GM18526 (cell line): Measurements from ENCODE around the gene SPRED2.

ENCODE experiments used
- POLR2A ChIP-seq: IDR thresholded peaks from 3 replicates; pipeline ENCODE4 v1.6.1; 2011; ENCODE audit not compliant: insufficient read length; ENCODE audit errors: extremely low read depth

Gene SPRED2

DNA sequence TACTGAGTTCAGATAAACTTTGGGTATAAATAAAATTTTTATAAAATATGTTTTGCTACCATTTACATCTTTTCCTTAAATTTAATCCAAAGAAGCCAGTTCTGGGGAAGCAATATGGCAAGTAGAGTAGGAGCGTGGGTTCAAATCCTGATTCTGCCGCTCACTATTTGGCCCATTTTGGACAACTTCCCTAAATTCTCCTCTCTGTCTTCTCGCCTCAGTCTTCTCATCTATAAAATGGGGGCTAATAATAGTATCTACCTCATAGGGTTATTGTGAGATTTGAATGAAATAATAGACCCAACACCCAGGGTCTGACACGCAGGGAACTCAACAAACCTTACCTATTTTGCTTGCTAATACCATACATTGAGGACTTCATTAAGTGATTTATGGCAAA is 145.0 kb downstream of the SPRED2 start:
- no peak for TF ChIP-seq POLR2A

GRCh38 chr2:65282477-65283053 is 149.8 kb downstream of the SPRED2 start:
- TF ChIP-seq POLR2A: no peak

DNA sequence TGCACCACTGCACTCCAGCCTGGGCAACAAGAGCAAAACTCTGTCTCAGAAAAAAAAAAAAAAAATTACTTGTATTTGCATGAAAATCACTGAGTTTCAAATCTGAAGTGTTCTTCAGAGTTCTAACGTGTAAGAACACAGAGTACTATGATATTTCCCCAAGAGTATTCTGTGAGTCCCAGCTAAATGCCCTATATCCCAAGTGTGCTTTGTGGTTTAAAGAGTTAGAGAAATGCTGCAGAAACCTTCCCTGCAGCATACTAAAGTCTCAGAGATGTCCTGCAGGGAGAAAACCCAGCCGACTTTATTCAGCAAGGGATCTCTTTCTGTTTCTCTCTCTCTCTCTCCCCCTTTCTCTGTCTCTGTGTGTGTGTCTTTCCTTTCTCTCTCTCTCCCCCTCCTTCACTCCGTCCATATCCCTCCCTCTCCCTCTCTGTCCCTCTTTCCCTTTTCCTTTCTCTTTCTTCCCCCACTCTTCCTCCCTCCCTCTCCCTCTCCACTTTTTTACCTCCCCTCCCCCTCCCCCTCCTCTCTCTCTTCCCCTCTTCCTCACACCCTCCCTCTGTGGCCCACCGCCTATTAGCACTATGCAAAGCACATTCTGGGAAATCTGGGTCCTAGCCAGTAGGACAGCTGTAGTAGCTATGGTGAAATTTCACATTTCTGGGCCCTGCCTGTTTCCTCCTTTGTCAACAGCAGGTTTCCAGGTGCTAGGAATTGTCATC is 150.6 kb downstream of the SPRED2 start:
- no peak for TF ChIP-seq POLR2A

DNA sequence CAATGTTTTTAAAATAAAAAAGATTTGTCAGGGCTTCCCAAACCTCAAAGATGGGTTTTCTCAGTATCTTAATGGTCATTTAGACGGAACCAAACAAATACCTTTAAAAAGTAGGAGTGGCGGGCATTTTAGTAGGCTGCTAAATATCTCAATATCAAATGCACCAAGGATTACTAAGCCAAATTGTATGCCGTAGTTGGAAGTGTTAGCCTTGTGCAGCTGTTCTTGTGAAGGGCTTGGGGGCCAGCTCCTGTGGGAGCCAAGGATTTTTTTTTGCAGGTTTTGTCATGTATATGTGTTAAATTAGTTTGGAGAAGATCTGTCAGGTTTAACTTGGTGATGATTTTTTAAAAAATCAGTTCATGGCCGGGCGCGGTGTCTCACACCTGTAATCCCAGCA is 152.6 kb downstream of the SPRED2 start:
- TF ChIP-seq POLR2A: no peak

DNA sequence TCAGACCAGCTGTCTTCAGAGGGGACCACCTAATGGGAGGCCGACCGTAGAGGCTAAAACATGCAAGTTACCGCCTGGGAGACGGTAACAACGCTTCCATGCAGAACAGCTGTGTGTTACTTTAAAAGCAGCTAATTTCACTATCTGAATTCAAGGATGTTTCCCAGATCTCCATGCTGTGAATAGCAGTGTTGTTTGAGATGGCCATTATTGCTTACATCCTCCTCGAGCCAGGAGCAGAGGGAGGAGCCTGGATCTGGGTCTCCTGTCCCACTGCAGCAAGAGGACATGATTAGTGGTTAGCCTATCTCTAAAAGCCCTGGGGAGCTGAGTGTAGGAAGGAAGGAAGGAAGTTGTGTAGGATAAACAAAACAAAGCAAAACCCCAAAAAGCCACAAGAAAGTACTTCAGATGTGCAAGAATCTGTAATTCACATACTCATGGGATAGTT is 153.8 kb downstream of the SPRED2 start:
- no peak for TF ChIP-seq POLR2A

DNA sequence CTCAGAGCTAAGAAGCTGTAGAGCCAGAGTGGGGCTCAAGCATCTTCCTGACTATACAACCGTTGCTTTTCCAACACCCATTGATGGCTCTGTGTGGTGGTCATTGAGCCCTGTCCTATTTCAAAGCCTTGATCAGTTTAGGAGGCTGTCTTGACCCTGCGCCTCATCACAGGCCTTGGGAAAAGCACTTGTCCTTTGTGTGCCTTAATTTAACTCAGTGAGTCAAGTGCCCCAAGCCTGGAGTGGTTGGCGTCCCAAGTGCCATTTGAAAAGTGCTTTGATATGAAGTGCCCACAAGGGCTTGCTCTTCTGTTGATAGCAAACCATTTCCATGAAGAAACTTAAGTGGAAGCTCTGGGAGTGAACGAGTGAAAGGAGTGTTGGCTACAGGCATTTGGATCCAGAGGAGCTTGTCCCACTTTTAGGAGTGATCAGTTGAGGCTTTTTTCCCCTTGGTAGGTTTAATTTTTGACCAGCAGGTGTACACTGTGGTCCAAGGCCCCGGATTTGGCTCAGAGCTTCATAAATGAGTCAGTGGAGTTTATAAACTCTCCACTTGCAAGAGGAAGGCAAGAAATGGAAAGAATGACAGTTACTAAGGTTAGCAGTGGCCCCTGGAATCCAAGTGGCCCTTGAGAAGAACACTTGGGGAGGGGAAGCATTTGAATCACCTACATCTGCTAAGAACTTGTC is 154.5 kb downstream of the SPRED2 start:
- TF ChIP-seq POLR2A: no peak

DNA sequence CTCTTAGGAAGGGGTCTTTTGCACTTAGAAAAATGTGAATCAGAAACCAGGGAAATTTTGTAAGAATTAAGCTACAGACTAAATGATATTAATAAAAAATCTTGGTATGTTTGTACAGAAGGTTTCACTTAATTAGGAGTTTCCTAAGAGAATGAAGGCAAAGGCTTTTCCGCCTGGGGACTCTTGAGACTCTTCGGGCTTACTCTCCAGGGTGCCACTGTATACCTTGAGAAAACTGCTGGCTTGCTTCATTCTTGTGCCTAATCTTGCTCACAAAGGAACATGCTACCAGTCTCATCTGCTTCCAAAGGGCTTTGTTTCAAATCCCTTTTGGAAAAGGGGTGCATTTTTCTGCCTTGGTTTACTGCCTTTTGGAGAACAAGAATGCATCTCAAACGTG is 155.3 kb downstream of the SPRED2 start:
- no peak for TF ChIP-seq POLR2A

- no peak for TF ChIP-seq POLR2A
Observed at GRCh38 chr2:65276609-65277008, 155.8 kb downstream of the SPRED2 start.

DNA sequence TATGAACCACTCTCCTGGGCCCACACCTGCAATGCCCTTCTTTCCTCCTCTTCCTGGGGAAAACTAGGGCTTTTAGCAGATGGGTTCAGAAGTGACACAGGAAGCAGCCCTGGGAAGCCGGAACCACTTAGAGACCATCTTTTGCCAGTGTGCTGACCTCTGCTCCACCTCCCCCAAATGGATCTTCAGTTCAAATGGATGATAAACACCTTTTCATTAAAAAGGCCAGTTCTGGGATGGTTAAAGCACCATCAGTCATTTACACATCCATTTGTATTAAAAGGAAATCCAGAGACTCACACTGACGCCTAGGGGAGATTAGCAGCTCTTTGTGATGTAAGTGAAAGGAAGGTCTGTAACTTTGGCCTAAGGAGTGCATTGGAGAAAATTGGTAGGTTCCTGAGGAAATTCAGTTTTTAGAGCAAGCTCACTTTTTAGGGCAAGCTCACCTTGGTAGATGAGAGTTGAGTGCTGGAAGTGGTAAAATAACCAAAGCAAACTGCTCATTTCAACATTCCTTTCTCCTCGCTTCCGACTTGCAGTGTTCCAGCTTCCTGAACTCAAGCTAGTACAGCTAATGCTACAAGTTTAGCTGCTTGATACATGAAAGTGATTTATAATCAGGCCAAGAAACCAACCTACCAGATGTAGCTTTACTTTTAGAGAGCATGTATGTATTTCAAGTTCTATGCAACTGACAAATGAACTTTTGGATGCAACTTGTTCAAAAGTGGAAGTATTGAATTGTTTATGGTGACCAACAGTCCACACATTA is 157.1 kb downstream of the SPRED2 start:
- TF ChIP-seq POLR2A: no peak

DNA sequence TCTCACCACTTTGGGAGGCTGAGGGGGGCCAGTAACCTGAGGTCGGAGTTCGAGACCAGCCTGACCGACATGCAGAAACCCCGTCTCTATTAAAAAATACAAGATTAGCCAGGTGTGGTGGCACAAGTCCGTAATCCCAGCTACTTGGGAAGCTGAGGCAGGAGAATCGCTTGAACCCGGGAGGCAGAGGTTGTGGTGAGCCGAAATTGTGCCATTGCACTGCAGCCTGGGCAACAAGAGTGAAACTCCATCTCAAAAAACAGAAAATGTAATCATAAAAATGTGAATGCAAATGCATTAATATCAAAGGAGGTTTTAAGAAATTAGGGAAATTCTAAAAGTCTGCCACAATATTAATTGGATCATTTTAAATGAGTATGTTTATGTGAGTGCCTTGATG is 159.1 kb downstream of the SPRED2 start:
- no peak for TF ChIP-seq POLR2A

DNA sequence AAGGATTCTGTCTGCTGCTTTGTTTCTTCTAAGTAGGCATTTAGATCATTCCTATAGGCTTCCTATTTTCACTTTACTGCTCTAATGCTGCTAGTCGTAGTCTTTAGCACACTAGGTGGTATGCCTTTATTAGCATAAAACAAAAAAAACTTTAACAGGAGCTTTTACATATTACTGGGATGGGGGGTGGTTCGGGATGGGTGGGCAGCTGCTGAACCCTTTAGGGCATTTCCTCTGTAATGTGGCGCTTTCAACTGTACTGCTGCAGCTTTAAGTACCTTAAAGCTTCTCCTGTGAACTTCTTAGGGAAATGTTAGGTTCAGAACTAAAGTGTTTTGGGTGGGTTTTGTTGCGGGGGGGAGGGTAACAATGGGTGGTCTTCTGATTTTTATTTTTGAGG is 163.4 kb downstream of the SPRED2 start:
- TF ChIP-seq POLR2A: no peak

DNA sequence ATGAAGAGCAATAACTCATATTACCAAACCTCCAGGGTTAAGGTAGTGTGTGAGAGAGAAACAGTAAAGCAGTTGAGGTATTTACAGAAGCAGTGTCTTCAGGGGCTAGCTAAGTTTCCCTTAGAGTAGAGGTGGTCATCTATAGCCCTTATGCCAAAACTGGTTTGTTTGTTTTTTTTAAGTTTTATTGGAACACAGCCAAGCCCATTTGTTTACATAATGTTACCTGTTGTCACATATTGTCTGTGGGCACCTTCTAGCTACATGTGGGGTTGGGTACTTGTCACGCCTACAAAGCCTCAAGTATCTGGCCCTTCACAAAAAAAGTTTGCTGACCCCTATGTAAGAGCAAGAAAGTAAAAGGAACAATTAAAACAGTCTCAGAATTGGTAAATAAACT is 165.4 kb downstream of the SPRED2 start:
- TF ChIP-seq POLR2A: no peak

DNA sequence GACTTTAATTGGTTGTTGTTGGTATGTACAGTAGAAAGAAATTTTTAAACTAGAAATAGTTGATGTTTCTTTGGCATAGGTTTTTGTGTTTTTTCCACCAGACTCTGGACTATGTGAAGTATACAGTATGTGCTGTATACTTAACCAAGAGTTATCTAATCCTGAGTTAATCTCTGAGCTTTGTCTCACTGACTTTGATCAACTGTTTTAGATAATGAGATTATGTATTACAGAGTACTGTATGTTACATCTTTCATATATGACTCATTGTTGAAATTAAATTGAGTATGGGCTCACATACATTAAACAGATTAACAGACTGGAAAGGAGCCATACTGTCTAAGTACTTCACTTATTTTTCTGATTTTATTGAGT is 166.7 kb downstream of the SPRED2 start:
- TF ChIP-seq POLR2A: no peak

- no peak for TF ChIP-seq POLR2A
Observed at GRCh38 chr2:65264821-65265670, 167.4 kb downstream of the SPRED2 start.

- no peak for TF ChIP-seq POLR2A
Observed at GRCh38 chr2:65263986-65264385, 168.4 kb downstream of the SPRED2 start.
